SK-N-SH treated with all-trans-retinoic acid at 6 μM for 48 hours (cell line): ENCODE measurements around the gene STKLD1.

Source experiments
- BACH2 ChIP-seq: fragments of 250-450 bp; sonication (Bioruptor Pico); IDR thresholded peaks from 2 replicates; pipeline ENCODE4 v1.9.0; 2021; ENCODE audit warnings: mild to moderate bottlenecking, borderline replicate concordance
- CSDC2 ChIP-seq: fragments of 250-450 bp; sonication (Bioruptor Pico); IDR thresholded peaks from 2 replicates; pipeline ENCODE4 v1.5.0; 2020; ENCODE audit warnings: mild to moderate bottlenecking, moderate library complexity
- PPARA ChIP-seq: fragments of 250-450 bp; sonication (Bioruptor Pico); IDR thresholded peaks from 2 replicates; pipeline ENCODE4 v1.5.0; 2020; ENCODE audit warnings: mild to moderate bottlenecking, borderline replicate concordance
- ZFP30 ChIP-seq: fragments of 450-650 bp; formaldehyde crosslinking; IDR thresholded peaks from 2 replicates; pipeline ENCODE4 v1.5.0; 2022; ENCODE audit warnings: mild to moderate bottlenecking, moderate library complexity

GRCh38 chr9:133333566-133333965 lies 42.6 kb upstream of the STKLD1 start:
- no peak for TF ChIP-seq PPARA
- TF ChIP-seq ZFP30 (CRISPR knock-in tag), result no peak
- no peak for TF ChIP-seq BACH2 (CRISPR knock-in tag)
- no peak for TF ChIP-seq CSDC2
